IPS-18c (cell line): Measurements from ENCODE around the gene NPAS3.
"Not testable (repeated sequence)": the region's sequence is repeated elsewhere in the genome, so short reads cannot be mapped to it uniquely, and the experiment has no call there.

Experiments used
- H3K4me3 ChIP-seq: 2 replicates; pipeline ENCODE4 v1.7.0; 2013; ENCODE audit warnings: low read depth, mild to moderate bottlenecking, low read length, moderate library complexity; ENCODE audit not compliant: insufficient read depth
- H3K9me3 ChIP-seq: one replicate; pipeline ENCODE4 v1.6.1; 2013; ENCODE audit warnings: mild to moderate bottlenecking, low read length, moderate library complexity; ENCODE audit not compliant: control insufficient read depth, insufficient read depth

Gene NPAS3

GRCh38 chr14:33040372-33041140, 101.9 kb downstream of the NPAS3 start:
- no peak overlapping the region for H3K4me3 ChIP-seq
- H3K9me3 ChIP-seq, result peaks cover 2% of the 10 kb centered on the region

- no peak overlapping the region for H3K4me3 ChIP-seq
- H3K9me3 ChIP-seq, result peaks cover 2% of the 10 kb centered on the region
Observed at GRCh38 chr14:33042591-33042990, 103.9 kb downstream of the NPAS3 start.

- peaks cover 2% of the 10 kb centered on the region for H3K9me3 ChIP-seq
Observed at GRCh38 chr14:33045760-33046159, 107.1 kb downstream of the NPAS3 start.

GRCh38 chr14:33052943-33053342, 114.3 kb downstream of the NPAS3 start:
- Histone ChIP-seq H3K9me3 (no peaks in the 10 kb centered on the region), H3K4me3 (no peak overlapping the region)

More at GRCh38 chr14:33045760-33046159, 107.1 kb downstream of the NPAS3 start:
- no peak overlapping the region for H3K4me3 ChIP-seq

GRCh38 chr14:33056213-33056612, 117.5 kb downstream of the NPAS3 start:
- Histone ChIP-seq H3K9me3 (no peaks in the 10 kb centered on the region), H3K4me3 (no peak overlapping the region)

- Histone ChIP-seq H3K9me3 (no peaks in the 10 kb centered on the region), H3K4me3 (no peak overlapping the region)
Observed at GRCh38 chr14:33057585-33057984, 118.9 kb downstream of the NPAS3 start.

GRCh38 chr14:33061667-33062325, 123.1 kb downstream of the NPAS3 start:
- Histone ChIP-seq H3K9me3 (no peaks in the 10 kb centered on the region), H3K4me3 (no peak overlapping the region)

GRCh38 chr14:33062476-33062875, 123.8 kb downstream of the NPAS3 start:
- Histone ChIP-seq H3K9me3 (no peaks in the 10 kb centered on the region), H3K4me3 (no peak overlapping the region)

GRCh38 chr14:33062881-33063280, 124.2 kb downstream of the NPAS3 start:
- H3K9me3 ChIP-seq, result no peaks in the 10 kb centered on the region
- no peak overlapping the region for H3K4me3 ChIP-seq

- Histone ChIP-seq H3K4me3 (no peak overlapping the region), H3K9me3 (no peaks in the 10 kb centered on the region)
Observed at GRCh38 chr14:33063521-33063920, 124.8 kb downstream of the NPAS3 start.

- Histone ChIP-seq H3K4me3 (no peak overlapping the region), H3K9me3 (no peaks in the 10 kb centered on the region)
Observed at GRCh38 chr14:33065634-33066033, 127.0 kb downstream of the NPAS3 start.

- no peaks in the 10 kb centered on the region for H3K9me3 ChIP-seq
- H3K4me3 ChIP-seq, result no peak overlapping the region
Observed at GRCh38 chr14:33068040-33068439, 129.4 kb downstream of the NPAS3 start.

GRCh38 chr14:33068626-33069025, 129.9 kb downstream of the NPAS3 start:
- no peak overlapping the region for H3K4me3 ChIP-seq

GRCh38 chr14:33070475-33070874, 131.8 kb downstream of the NPAS3 start:
- Histone ChIP-seq H3K9me3 (no peaks in the 10 kb centered on the region), H3K4me3 (no peak overlapping the region)

More at GRCh38 chr14:33068626-33069025, 129.9 kb downstream of the NPAS3 start:
- H3K9me3 ChIP-seq, result no peaks in the 10 kb centered on the region

GRCh38 chr14:33073023-33073422, 134.3 kb downstream of the NPAS3 start:
- no peaks in the 10 kb centered on the region for H3K9me3 ChIP-seq
- no peak overlapping the region for H3K4me3 ChIP-seq

GRCh38 chr14:33081259-33081658, 142.6 kb downstream of the NPAS3 start:
- Histone ChIP-seq H3K9me3 (peaks cover 2% of the 10 kb centered on the region), H3K4me3 (no peak overlapping the region)

GRCh38 chr14:33085799-33086198, 147.1 kb downstream of the NPAS3 start:
- no peaks in the 10 kb centered on the region for H3K9me3 ChIP-seq

GRCh38 chr14:33088274-33088673, 149.6 kb downstream of the NPAS3 start:
- not testable (repeated sequence) for H3K4me3 ChIP-seq, H3K9me3 ChIP-seq

More at GRCh38 chr14:33085799-33086198, 147.1 kb downstream of the NPAS3 start:
- no peak overlapping the region for H3K4me3 ChIP-seq
